Measurements from ENCODE around the gene PIGQ. TPM values are rescaled to one million over a fixed set of nuclear protein-coding genes. Genes with fewer than 3 reads are reported as not detected.

The PIGQ gene
- total RNA-seq, 1 experiment from 2014 or later: 7.7 TPM

GRCh38 chr16:628321-629061, 58.7 kb downstream of the PIGQ start:
- no peak for DNase-seq (ENCODE audit: low spot score)

- no peak for DNase-seq (ENCODE audit: low spot score)
Observed at GRCh38 chr16:629185-629832, 59.5 kb downstream of the PIGQ start.

DNA sequence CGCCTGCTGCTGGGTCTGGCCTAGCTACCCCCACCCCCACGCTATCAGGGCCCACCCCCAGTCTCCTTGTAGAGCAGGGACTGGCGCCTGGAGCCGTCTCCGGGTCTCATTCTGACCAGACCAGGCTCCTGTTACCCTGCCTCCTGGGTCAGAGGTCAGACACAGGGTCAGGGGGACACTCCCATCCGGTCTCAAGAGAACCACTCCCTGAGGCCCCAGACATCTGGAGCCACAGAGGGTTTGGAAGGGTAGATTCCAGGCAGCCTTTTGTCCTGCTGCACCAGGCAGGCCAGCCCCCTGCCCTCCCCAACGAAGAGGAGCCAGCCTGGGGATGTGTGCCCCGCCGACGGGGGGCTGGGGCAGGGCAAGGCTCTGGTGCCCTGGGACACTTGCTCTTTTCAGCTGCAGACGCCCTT, 60.1 kb downstream of the PIGQ start:
- no peak for DNase-seq (ENCODE audit: low spot score)

- DNase-seq (ENCODE audit: low spot score): no peak
Observed at GRCh38 chr16:630249-630814, 60.6 kb downstream of the PIGQ start.

GRCh38 chr16:630815-631405, 61.1 kb downstream of the PIGQ start, which contains the start of gene WFIKKN1:
WFIKKN1 (plus strand) TSS chr16:630985; CDS start chr16:631254, 269 bp downstream.
- DNase-seq (ENCODE audit: low spot score): no peak

GRCh38 chr16:631808-632358, 62.1 kb downstream of the PIGQ start:
- no peak for DNase-seq (ENCODE audit: low spot score)

GRCh38 chr16:632486-633335, 62.9 kb downstream of the PIGQ start:
- no peak for DNase-seq (ENCODE audit: low spot score)

GRCh38 chr16:633336-634050, 63.7 kb downstream of the PIGQ start:
- DNase-seq (ENCODE audit: low spot score): no peak

Other genes starting within 250 kb of the PIGQ start
- 5.6 and 7.0 TPM in 2 replicates for gene AXIN1, start 217.2 kb upstream of the PIGQ start, total RNA-seq (2014; rRNA removed; shearing (Covaris generic))
- 159 and 167 TPM in 2 replicates for gene MRPL28, start 199.4 kb upstream of the PIGQ start, total RNA-seq (2014; rRNA removed; shearing (Covaris generic))
- gene PGAP6, start 188.0 kb upstream of the PIGQ start, total RNA-seq (2014; rRNA removed; shearing (Covaris generic)): 13.7 and 15.9 TPM in 2 replicates
- gene NME4, start 172.8 kb upstream of the PIGQ start, total RNA-seq (2014; rRNA removed; shearing (Covaris generic)): 87.5 and 95.3 TPM in 2 replicates
- gene DECR2, start 168.1 kb upstream of the PIGQ start, total RNA-seq (2014; rRNA removed; shearing (Covaris generic)): 5.9 and 8.7 TPM in 2 replicates
- 5.4 and 11.5 TPM in 2 replicates for gene RAB11FIP3, start 144.3 kb upstream of the PIGQ start, total RNA-seq (2014; rRNA removed; shearing (Covaris generic))
- 4.4 and 8.3 TPM in 2 replicates for gene CAPN15, start 42.3 kb upstream of the PIGQ start, total RNA-seq (2014; rRNA removed; shearing (Covaris generic))
- gene PRR35, start 9.6 kb upstream of the PIGQ start, total RNA-seq (2014; rRNA removed; shearing (Covaris generic)): not detected in 2 replicates
- 0.06 and 0.43 TPM in 2 replicates for gene NHLRC4, start 3.0 kb upstream of the PIGQ start, total RNA-seq (2014; rRNA removed; shearing (Covaris generic))
- gene RAB40C, start 20.1 kb downstream of the PIGQ start, total RNA-seq (2014; rRNA removed; shearing (Covaris generic)): 4.4 and 5.1 TPM in 2 replicates
- gene WFIKKN1, start 61.0 kb downstream of the PIGQ start, total RNA-seq (2014; rRNA removed; shearing (Covaris generic)): not detected in 2 replicates
- 85.7 and 112 TPM in 2 replicates for gene METTL26, start 66.3 kb downstream of the PIGQ start, total RNA-seq (2014; rRNA removed; shearing (Covaris generic))
- gene MCRIP2, start 71.9 kb downstream of the PIGQ start, total RNA-seq (2014; rRNA removed; shearing (Covaris generic)): 11.9 and 14.5 TPM in 2 replicates
- 2.5 and 4.8 TPM in 2 replicates for gene WDR90, start 79.4 kb downstream of the PIGQ start, total RNA-seq (2014; rRNA removed; shearing (Covaris generic))
- 6.5 and 32.0 TPM in 2 replicates for gene RHOT2, start 98.2 kb downstream of the PIGQ start, total RNA-seq (2014; rRNA removed; shearing (Covaris generic))
- gene RHBDL1, start 105.7 kb downstream of the PIGQ start, total RNA-seq (2014; rRNA removed; shearing (Covaris generic)): 0.31 and 3.8 TPM in 2 replicates
- gene STUB1, start 110.4 kb downstream of the PIGQ start, total RNA-seq (2014; rRNA removed; shearing (Covaris generic)): 102 and 123 TPM in 2 replicates
- 11.3 and 18.1 TPM in 2 replicates for gene JMJD8, start 114.4 kb downstream of the PIGQ start, total RNA-seq (2014; rRNA removed; shearing (Covaris generic))
- 0.86 and 0.99 TPM in 2 replicates for gene WDR24, start 120.4 kb downstream of the PIGQ start, total RNA-seq (2014; rRNA removed; shearing (Covaris generic))
- 1.0 and 2.2 TPM in 2 replicates for gene FBXL16, start 135.8 kb downstream of the PIGQ start, total RNA-seq (2014; rRNA removed; shearing (Covaris generic))
- 21.4 and 58.1 TPM in 2 replicates for gene METRN, start 145.2 kb downstream of the PIGQ start, total RNA-seq (2014; rRNA removed; shearing (Covaris generic))
- gene ANTKMT, start 151.2 kb downstream of the PIGQ start, total RNA-seq (2014; rRNA removed; shearing (Covaris generic)): 10.9 and 22.8 TPM in 2 replicates
- 0.23 TPM in 1 of 2 replicates, not detected in the other for gene CCDC78, start 156.5 kb downstream of the PIGQ start, total RNA-seq (2014; rRNA removed; shearing (Covaris generic))
- gene HAGHL, start 157.1 kb downstream of the PIGQ start, total RNA-seq (2014; rRNA removed; shearing (Covaris generic)): 4.1 and 14.5 TPM in 2 replicates
- 15.0 and 18.5 TPM in 2 replicates for gene CIAO3, start 171.0 kb downstream of the PIGQ start, total RNA-seq (2014; rRNA removed; shearing (Covaris generic))
- gene MSLN, start 190.8 kb downstream of the PIGQ start, total RNA-seq (2014; rRNA removed; shearing (Covaris generic)): not detected in 2 replicates
- 18.6 and 19.6 TPM in 2 replicates for gene RPUSD1, start 218.4 kb downstream of the PIGQ start, total RNA-seq (2014; rRNA removed; shearing (Covaris generic))
- 6.1 and 7.9 TPM in 2 replicates for gene CHTF18, start 218.7 kb downstream of the PIGQ start, total RNA-seq (2014; rRNA removed; shearing (Covaris generic))
- not detected in 2 replicates for gene GNG13, start 230.8 kb downstream of the PIGQ start, total RNA-seq (2014; rRNA removed; shearing (Covaris generic))

Measured in H4 (cell line).